Measurements from ENCODE around the gene ARMCX6. TPM values are rescaled to one million over a fixed set of nuclear protein-coding genes. Genes with fewer than 3 reads are reported as not detected.

The ARMCX6 gene
- total RNA-seq, 6 experiments from 2014 or later, result 4.1 to 22.0 (median 9.5) TPM

GRCh38 chrX:101595739-101596419, 21.9 kb downstream of the ARMCX6 start:
- intact Hi-C loops (cut with DNase I), result no loop called here
- Histone ChIP-seq H3K4me1 (no peaks in the 10 kb centered on the region), H3K36me3 (no peaks in the 10 kb centered on the region), H3K27me3 (peaks cover 0 to 15% of the 10 kb centered on the region in 2 donors), H3K4me3 (no peak overlapping the region), H3K9me3 (no peaks in the 10 kb centered on the region), H3K27ac (no peak overlapping the region)
- TF ChIP-seq CTCF (IDR thresholded peaks at IDR 0.05) (peak; percentile 48 to 58 (median 56)), POLR2A (IDR thresholded peaks at IDR 0.05) (no peak)
- WGBS (ENCODE audit: insufficient coverage, low coverage, low lambda C conversion rate, missing lambda C conversion rate), result 14% methylated on average over 4 of the region's 5 CpGs
- ATAC-seq, result peak; percentile 69 to 85 (median 76)
- no peak for DNase-seq

Small RNA genes within 50 kb of the gene (small RNA-seq; reads per million reads assigned to genes)
- gene RNU6-30P, result 0 reads per million in 2 experiments

Other genes starting within 250 kb of the ARMCX6 start
- gene BTK, start 231.8 kb downstream of the ARMCX6 start, total RNA-seq, result 1 to 10 TPM; 1.1 to 4.7 (median 1.8) TPM
- gene RPL36A, start 227.0 kb downstream of the ARMCX6 start, total RNA-seq, result 1,000 to 10,000 TPM in 1 of 6 experiments, 100 to 1,000 TPM in 1, 10 to 100 TPM in 4; 30.5 to 1,059 (median 46.3) TPM
- gene GLA, start 210.1 kb downstream of the ARMCX6 start, total RNA-seq, result 10 to 100 TPM in 4 of 6 experiments, 1 to 10 TPM in 2; 8.1 to 19.0 (median 15.0) TPM
- gene HNRNPH2, start 209.8 kb downstream of the ARMCX6 start, total RNA-seq, result 10 to 100 TPM; 19.5 to 38.2 (median 31.1) TPM
- gene ARMCX4, start 132.5 kb downstream of the ARMCX6 start, total RNA-seq, result 1 to 10 TPM; 1.1 to 5.9 (median 2.9) TPM
- 1 to 10 TPM; 1.1 to 2.7 (median 1.6) TPM for gene ARMCX1, start 67.5 kb downstream of the ARMCX6 start, total RNA-seq
- 10 to 100 TPM; 14.7 to 30.1 (median 20.5) TPM for gene ARMCX3, start 5.2 kb upstream of the ARMCX6 start, total RNA-seq
- gene ARMCX2, start 41.9 kb upstream of the ARMCX6 start, total RNA-seq, result 1 to 10 TPM in 5 of 6 experiments, under 1 TPM in 1; 0.98 to 5.0 (median 3.6) TPM

Measured in right lobe of liver (tissue), 6 donors.